ENCODE results near the gene FLACC1. TPM values are rescaled to one million over a fixed set of nuclear protein-coding genes. Genes with fewer than 3 reads are reported as not detected.
"Not testable (repeated sequence)": the region's sequence is repeated elsewhere in the genome, so short reads cannot be mapped to it uniquely, and the experiment has no call there.

The FLACC1 gene
- total RNA-seq, 2 donors from 2014 or later, result 0.27 to 0.97 TPM

- H3K4me1 ChIP-seq (replicated peaks), result no peaks in the 10 kb centered on the region
- H3K9me3 ChIP-seq, result no peaks in the 10 kb centered on the region
- intact Hi-C loops (cut with DNase I), result no loop called here
- H3K27me3 ChIP-seq (replicated peaks; ENCODE audit: insufficient read depth), result no peaks in the 10 kb centered on the region
- H3K27ac ChIP-seq, result no peak overlapping the region
- WGBS, result 43% methylated on average over 3 of the region's 3 CpGs
- no peak overlapping the region for H3K4me3 ChIP-seq
- no peaks in the 10 kb centered on the region for H3K36me3 ChIP-seq
- no peak for DNase-seq (ENCODE audit: low spot score)
- TF ChIP-seq CTCF (IDR thresholded peaks at IDR 0.05) (no peak), POLR2AphosphoS5 (IDR thresholded peaks at IDR 0.05) (no peak), POLR2A (IDR thresholded peaks at IDR 0.05) (no peak)
These were observed 58.6 kb downstream of the FLACC1 start for GRCh38 chr2:201298462-201299052.

- H3K9me3 ChIP-seq; DNase-seq (ENCODE audit: low spot score); H3K27me3 ChIP-seq (replicated peaks; ENCODE audit: insufficient read depth); H3K27ac ChIP-seq; intact Hi-C loops (cut with DNase I); H3K4me1 ChIP-seq (replicated peaks); H3K4me3 ChIP-seq; H3K36me3 ChIP-seq: not testable (repeated sequence)
- WGBS, result 91% methylated on average over 15 of the region's 15 CpGs
These were observed 66.5 kb downstream of the FLACC1 start for GRCh38 chr2:201290457-201291148.

- H3K9me3 ChIP-seq, result no peaks in the 10 kb centered on the region
- H3K27me3 ChIP-seq (replicated peaks; ENCODE audit: insufficient read depth), result no peaks in the 10 kb centered on the region
- H3K4me1 ChIP-seq (replicated peaks), result no peaks in the 10 kb centered on the region
- no peak for TF ChIP-seq POLR2AphosphoS5 (IDR thresholded peaks at IDR 0.05)
- TF ChIP-seq CTCF (IDR thresholded peaks at IDR 0.05), result no peak
- no peak overlapping the region for H3K27ac ChIP-seq
- no peak for DNase-seq (ENCODE audit: low spot score)
- H3K36me3 ChIP-seq, result no peaks in the 10 kb centered on the region
- no peak overlapping the region for H3K4me3 ChIP-seq
- intact Hi-C loops (cut with DNase I), result no loop called here
- 95% methylated on average over 1 of the region's 1 CpG for WGBS
These were observed 71.6 kb downstream of the FLACC1 start for GRCh38 chr2:201285499-201285898.

GRCh38 chr2:201280191-201281040 is 76.7 kb downstream of the FLACC1 start:
- Histone ChIP-seq H3K4me1 (replicated peaks) (no peaks in the 10 kb centered on the region), H3K36me3 (peaks cover 0 to 2% of the 10 kb centered on the region in 2 donors), H3K27me3 (replicated peaks; ENCODE audit: insufficient read depth) (no peaks in the 10 kb centered on the region), H3K4me3 (no peak overlapping the region), H3K9me3 (no peaks in the 10 kb centered on the region), H3K27ac (no peak overlapping the region)
- TF ChIP-seq POLR2AphosphoS5 (IDR thresholded peaks at IDR 0.05) (no peak), CTCF (IDR thresholded peaks at IDR 0.05) (no peak), POLR2A (IDR thresholded peaks at IDR 0.05) (no peak)
- DNase-seq (ENCODE audit: low spot score), result no peak
- intact Hi-C loops (cut with DNase I), result no loop called here
- 84% methylated on average over 3 of the region's 3 CpGs for WGBS

GRCh38 chr2:201279079-201279478 is 78.1 kb downstream of the FLACC1 start:
- DNase-seq (ENCODE audit: low spot score), result no peak
- WGBS, result 85% methylated on average over 1 of the region's 1 CpG

More at GRCh38 chr2:201279079-201279478, 78.1 kb downstream of the FLACC1 start:
- Histone ChIP-seq H3K36me3 (peaks cover 0 to 2% of the 10 kb centered on the region in 2 donors), H3K27me3 (replicated peaks; ENCODE audit: insufficient read depth) (no peaks in the 10 kb centered on the region), H3K9me3 (no peaks in the 10 kb centered on the region), H3K27ac (no peak overlapping the region), H3K4me1 (replicated peaks) (no peaks in the 10 kb centered on the region), H3K4me3 (no peak overlapping the region)
- intact Hi-C loops (cut with DNase I), result no loop called here
- no peak for TF ChIP-seq POLR2AphosphoS5 (IDR thresholded peaks at IDR 0.05)
- no peak for TF ChIP-seq CTCF (IDR thresholded peaks at IDR 0.05)
- no peak for TF ChIP-seq POLR2A (IDR thresholded peaks at IDR 0.05)
